Stimulated activated CD8-positive, alpha-beta memory T cell treated with anti-CD3 and anti-CD28 coated beads, Interleukin-15, amount 100 ng/mL, for 48 hours (primary cell): Measurements from ENCODE around the gene FMNL1.

Source experiments
- DNase-seq, 2 donors: peaks; one replicate each; pipeline ENCODE4 v3.0.0-alpha.2; 2020; ENCODE audit warnings: low read depth in 2 of 2

The FMNL1 gene

DNA sequence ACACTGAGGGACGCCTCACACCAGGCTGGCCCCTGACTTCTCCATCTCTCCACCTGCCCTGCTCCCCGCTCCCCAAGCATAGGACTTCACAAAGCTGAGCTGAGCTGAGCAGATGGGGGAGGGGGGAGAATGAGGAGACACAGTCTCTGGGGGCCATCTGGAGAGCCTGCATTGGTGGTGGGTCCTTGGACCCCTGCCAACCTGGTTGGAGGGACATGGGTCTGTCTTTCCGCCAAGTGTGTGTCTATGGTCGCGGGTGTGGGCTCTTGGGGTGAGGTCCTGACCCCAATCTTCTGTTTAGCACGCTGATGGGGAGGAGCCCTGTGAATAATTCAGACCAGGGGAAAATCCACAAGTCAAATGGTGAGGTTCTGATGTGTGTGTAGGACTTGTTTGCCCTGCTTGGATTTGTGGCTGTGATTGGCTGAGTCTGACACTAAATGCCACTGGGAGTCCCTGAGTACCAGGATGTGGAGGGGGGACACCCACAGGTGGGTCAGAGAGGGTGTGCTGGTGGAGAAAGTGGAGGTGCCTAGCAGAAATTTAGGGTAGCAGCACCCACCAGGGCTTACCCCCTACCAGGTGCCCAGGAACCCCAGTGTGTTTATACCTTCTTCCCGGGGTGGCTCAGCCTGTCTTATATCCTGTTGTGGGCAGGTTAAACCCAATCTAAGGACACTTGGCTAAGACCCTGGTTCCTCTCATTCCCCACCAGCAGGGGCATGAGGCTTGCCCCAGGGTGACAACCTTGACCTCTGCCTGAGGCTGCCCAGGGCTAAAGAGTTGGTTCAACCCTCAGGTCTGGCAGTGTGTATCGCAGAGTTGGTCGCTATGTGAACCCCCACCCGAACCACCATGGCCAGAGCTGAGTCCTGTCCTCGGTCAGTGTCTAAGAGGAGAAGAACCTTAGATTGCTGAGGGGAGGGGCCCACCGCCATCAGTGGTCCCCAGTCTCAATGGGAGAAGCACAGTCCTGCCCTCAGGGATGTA is 2.1 kb downstream of the FMNL1 start:
- peak in 1 of 2 donors; percentile 64 for DNase-seq

DNA sequence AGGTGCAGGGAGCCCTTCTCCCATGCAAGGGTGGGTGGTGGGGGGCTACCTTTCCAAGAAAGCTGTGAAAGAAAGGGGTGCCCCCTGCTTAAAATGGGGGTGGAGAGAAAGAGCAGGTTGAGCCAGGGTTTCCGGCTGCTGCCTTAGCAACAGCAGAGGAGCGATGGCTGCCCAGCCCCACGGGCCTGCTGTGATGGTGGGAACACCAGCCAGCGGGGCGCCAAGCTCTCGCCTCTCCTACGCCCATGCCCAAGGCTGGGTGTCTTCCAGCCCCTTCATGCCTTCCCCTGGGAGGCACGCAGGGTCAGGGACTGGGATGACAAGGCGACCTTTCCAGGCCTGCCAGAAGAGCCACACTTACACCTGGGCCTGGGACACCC is 3.0 kb downstream of the FMNL1 start:
- DNase-seq = no peak

DNA sequence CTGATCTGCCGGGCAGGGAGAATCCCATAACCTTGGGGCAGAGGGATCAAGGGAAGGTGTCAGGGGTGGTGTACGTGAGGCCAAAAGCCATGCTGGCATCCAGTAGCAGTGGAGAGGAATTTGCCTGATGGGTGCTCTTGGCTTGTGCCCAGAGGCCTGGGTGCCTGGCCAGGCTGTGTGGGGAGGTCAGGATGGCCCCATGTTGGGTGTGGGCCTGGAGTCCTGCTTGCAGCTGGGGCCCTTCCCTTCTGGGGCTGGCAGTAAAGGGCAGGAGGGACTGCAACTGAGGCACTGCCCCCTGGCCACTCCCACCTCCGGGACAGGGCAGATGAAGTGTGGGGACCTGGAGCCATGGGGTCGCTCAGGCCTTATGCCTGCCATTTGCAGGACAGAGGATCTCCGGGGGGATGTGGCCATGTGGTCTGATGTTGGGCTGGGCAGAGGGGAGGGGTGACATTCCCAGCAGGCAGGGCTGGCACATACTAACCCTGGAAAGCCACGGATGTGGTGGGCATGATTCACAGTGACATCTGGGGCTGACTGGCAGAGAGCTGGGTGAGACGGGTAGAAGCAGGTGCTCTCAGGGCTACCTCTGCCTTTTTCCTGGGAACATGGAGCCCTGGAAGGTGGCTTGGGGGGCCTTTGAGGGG is 3.5 kb downstream of the FMNL1 start:
- DNase-seq = peak in 1 of 2 donors; percentile 45

DNA sequence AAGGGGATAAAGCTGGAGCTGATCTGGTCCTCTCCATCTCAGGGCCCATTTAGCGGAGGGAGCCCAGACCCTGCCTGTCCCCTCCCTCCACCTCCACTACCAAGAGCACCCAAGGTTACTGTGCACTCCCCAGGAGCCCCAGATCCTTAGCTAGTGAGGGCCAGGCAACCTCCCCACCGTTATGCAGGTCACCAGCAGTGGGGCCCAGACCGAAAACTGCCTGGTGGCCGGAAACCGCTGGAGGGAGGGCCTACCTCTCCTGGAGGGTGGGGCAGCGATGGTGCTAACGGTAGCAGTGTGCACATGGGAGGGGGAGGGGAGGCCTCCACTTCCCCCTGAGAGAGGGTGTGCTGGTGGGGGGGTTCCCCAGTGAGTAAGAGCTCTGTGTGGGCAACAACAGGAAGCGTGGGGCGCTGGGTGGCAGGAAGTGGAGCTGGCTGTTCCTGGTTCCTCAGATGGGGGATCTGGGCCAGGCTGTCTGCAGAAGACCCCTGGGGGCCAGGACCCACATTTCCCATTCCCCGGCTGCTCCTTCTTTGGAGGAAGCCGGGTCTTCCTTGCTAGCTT is 4.4 kb downstream of the FMNL1 start:
- DNase-seq = peak; percentile 98

DNA sequence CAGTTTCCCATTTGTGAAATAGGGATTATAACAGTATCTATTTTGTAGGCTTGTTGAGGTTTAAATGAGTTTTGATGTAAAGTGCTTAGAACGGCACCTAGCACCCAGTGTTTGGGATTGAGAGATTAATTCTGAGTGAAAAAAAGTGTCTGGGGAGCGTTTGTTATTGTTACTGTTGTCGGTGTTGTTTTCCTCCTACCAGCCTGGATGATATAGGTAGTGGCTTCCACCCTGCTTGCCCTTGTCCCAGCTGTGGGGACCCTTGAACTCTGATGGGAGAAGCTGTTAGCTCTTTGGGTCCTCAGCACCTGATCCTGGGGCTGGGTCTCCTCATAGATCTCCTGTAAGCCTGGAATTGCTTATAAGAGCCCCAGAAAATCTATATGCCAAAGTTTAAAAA is 4.9 kb downstream of the FMNL1 start:
- no peak for DNase-seq

DNA sequence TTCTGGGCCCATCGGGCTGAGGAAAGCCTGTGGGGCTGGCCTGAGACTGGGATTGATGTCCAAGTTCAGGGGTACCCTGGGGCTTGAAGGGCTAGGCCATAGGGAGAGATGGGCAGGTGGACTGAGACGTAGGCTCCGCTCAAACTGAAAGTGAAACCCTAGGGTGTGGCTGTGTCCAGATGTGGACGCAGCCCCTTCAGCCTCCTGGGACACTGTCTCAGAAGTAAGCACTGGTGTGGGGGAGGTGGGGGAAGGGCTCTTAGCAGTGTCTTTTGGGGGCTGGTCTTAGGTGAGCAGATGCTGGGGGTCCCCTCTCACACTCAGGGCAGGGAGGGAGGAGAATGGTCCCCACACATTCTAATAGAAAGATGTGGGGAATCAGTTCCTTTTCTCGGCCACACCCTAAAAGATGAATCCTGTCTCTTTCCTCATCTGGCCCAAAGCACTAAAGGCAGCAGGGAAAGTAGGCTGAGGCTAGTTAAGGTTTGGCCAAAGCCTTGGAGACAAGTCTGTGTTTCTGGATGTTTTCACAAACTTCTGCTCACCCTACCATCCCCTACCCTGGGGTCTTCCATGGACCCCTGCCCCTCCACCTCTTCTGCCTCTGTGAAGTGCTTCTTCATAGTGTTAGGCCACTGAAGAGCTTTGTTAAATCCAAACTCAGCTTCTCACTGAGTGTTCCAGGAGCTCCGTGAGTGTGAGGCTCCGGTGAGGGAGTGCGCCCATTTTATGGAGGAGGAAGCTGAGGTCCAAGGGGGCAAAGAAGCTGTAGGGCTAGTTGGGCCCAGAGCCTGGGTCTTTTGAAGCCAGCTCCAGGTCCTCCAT is 5.6 kb downstream of the FMNL1 start:
- DNase-seq = peak in 1 of 2 donors; percentile 32

DNA sequence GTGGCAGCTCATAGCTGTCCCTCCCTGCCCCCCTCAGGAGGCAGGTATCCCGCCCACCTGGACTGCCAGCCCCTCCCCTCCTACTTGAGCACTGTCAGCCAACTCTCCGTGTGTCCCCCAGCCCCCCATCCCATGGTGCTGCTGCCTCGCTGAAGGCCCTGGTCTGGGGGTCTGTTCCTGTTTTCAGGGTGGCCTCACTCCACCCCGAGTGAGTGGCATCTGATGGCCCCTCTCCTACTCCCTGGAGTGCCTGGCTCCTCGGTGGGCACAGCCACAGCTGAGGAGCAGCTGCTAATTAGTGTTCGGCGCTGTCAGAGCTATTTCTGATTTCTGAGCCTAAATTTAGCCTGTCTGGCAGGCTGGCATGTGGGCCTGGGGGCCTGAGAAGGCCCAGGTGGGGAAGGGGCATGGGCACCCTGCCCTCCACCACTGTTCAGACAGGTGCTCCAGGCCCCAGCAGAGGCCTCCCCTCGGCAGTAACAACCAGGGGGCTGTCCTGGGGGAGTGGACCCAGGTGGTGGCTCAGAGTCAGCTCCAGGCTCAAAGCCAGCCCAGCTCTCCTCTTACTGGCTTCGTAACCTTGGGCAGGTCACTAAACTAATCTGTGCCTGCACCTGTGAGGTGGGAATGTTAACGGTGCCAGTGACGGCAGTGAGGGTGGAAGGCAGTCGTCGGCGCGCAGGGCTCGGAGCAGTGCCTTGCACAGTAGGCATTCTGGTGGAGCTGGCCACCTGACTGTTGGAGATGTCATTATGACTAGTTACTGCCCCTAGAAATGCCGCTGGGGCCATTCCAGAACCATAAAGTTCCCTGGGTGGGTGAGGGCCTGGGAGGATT is 6.5 kb downstream of the FMNL1 start:
- DNase-seq = no peak

DNA sequence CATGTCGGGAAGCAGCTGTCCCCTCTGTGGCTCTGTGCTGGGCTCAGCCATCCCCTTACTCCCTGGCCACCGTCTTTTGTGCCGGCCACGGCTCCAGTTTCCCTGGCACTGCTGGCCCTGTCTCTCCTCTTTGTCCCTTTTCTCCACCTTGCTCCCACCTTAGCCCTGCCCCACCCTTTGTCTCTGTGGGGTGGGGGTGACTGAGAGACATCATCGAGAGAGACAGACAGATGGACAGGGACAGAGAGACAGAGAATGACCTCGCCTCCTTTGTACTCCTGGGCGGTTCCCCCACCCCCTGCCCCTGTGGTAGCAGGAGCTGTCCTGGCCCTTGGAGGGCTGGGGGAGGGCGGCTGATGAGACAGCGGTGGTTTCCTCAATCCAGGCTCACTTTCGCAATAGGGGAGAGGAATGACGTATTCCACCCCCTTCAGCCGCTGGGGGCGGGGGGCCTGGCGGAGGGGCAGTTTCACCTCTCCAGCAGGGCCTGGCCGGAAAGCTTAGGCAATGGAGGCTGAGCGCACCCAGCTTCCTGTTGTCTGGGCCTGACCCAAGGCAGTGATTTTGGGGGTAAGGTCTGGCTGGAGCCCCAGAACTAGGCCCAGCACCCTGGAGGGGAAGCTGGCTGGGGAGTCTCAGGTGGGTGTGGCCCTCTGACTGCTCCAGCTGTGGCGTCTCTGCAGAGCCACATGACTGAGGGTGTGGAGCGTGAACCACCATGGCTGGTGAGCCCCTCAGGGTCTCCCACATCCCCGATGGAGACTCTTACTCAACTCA is 7.3 kb downstream of the FMNL1 start:
- DNase-seq = peak; percentile 93 to 94

DNA sequence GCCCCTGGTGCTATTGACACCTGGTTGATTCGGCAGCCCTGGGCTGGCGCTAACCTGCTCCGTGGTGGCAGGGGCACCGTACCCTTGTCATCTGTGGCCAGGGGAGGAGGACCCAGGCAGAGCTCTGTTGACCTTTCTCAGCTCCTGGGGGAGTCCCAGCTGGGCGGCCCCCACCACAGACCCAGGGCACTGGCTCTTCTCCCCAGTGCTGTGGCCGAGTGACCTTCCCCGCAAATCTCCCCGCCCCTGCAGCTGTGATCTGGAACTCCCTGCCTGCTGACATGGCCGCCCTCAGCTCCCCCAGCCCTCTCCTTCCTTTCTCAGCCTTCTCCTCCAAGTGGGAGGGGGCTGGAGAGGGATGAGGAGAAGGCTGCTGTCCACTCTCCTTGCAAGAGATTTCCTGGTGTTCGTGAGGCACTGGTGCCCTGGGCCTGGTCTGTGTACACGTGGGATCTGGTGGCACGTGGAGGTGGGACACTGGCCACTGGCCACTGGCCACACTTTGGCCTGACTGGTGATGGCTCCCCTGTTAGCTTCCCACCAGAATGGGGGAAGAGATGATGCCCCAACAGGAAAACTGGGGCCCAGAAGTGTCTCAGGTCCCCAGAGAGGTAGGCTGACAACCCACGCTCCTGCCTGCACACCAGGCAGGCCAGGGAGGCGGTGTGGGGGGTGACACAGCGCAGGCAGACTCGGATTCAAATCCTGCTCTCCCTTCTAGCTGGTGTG is 8.2 kb downstream of the FMNL1 start:
- no peak for DNase-seq

DNA sequence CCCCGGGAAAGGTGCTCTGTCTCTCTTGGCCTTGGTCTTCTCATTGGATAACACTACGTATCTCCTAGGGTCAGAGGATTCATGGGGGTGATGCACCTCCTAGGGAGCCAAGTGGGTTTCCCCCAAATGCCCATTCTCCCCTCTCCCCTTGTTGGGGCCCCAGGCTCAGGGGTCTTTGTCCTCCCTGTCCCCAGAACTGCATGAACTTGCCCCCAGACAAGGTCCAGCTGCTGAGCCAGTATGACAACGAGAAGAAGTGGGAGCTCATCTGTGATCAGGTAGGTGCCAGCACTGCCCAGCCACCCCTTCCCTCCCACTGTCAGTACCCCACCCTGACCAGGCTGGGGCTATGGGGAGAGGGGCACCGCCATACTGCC is 8.7 kb downstream of the FMNL1 start:
- no peak for DNase-seq

DNA sequence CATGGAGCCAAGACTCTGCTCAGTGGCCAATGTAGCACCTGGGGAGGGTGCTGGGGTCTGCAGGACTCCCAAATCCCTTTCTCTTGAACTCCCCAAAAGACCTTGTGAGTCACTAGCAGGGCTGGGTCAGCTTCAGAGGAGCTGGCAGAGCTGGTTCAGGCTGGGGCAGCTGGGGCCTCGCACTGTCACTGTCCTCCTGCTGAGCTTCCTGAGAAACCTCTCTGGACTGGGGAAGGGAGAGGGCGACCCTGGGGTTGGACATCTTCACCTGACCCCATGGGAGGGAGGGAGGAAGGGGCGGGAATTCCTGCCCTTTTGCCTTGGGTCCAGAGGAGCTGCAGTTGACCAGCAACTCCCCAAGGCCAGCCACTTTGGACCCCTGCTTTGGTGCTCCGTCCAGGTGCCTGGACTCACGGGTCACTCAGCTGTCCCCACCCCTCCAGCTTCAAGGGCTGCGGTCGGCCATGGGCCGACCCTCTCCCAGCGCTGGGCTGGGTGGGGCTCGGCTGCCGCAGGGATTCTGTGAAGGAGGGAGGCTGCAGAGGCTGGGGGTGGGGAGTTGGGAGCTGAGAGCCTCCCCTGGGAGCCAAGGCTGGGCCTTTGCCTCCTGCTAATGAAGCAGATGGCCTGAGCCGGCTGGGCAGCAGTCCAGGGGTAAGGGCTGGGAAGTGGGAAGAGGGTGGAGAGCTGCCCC is 9.2 kb downstream of the FMNL1 start:
- DNase-seq = no peak

DNA sequence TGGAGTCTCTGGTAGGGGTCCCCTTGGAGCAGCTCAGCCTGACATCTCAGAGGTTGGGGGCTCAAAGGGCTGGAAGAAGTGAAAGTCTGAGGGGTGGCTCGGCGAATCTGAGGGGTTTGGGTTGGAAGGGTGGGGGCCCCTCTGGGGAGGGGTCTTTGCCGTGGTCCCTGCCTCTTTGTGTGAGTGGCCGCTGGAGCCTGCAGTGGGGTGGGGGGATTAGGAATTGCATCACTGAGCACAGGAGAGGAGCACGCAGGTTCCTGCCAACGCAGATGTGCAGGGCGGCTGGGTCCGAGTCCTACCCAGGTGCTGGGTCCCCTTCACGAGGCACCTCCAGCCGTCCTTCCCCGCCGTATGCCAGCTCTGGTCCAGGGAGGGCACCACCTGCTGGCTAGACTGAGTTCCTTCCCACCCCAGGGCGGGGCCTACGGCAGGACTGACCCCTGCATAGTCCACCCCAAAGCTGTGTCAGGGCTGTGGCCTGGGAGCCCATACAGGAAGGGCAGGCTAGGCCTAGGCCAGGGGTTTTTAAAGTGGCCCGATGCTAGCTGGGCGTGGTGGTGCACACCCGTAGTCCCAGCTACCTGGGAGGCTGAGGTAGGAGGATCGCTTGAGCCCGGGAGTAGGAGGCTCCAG is 9.9 kb downstream of the FMNL1 start:
- DNase-seq = no peak

DNA sequence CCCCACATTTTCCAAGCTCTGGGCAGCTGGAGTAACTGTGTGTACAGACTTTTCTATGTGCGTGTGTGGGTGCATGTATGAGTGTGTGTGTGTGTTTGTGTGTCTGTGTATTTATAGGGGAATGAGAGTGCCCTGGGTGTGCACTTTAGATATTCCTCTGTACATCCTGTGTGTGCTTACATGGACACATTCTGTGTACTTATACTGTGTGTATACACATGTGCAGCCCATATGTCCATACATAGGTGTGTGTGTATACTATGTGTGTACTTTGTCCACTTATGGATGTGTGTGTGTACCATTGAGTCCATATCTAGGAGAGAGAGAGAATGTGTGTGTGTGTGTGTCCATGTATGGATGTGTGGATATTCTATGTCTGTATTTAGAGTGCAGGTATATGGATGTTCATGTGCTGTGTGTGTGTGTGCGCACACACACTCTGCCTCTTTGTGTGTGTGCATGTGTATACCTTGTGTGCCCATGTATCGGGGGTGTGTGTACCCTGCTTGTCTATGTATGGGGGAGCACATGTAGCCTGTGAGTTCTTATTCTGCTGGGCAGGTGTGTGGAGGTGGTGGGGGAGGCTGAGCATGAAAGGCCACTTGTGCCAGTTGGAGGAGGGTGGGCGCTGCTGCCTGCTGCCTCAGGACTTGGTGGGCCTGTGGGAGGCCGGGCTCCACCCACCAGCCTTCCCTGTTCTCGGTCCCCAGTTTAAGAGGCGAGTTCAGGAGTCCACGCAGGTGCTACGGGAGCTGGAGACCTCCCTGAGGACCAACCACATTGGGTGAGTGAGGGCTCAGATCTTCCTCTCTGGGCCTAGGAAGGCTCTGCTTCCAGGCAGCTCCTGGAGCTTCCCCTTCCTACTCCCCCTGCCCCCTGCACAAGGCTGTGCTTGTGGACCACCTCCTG is 11.1 kb downstream of the FMNL1 start:
- no peak for DNase-seq

DNA sequence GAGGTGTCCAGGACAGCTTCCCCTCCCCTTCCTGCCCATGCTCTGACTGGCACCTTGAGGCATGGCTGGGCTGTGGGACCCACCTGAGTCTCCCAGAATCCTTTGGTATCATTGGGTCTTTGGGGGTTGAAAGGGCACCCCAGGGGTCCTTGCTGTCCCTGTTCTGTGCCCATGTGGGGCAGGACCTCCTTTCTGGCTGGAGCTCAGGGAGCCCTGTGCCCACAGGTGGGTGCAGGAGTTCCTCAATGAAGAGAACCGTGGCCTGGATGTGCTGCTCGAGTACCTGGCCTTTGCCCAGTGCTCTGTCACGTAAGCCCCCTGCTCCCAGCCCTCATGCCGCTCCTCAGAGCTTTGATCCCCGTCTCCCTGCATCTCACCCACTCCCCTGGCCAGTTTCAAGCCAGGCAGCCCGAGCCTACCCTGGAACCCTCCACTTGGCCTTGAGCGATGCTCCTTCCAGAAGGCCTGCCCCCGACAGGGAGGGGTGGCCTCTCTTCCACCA is 11.8 kb downstream of the FMNL1 start:
- DNase-seq = no peak

DNA sequence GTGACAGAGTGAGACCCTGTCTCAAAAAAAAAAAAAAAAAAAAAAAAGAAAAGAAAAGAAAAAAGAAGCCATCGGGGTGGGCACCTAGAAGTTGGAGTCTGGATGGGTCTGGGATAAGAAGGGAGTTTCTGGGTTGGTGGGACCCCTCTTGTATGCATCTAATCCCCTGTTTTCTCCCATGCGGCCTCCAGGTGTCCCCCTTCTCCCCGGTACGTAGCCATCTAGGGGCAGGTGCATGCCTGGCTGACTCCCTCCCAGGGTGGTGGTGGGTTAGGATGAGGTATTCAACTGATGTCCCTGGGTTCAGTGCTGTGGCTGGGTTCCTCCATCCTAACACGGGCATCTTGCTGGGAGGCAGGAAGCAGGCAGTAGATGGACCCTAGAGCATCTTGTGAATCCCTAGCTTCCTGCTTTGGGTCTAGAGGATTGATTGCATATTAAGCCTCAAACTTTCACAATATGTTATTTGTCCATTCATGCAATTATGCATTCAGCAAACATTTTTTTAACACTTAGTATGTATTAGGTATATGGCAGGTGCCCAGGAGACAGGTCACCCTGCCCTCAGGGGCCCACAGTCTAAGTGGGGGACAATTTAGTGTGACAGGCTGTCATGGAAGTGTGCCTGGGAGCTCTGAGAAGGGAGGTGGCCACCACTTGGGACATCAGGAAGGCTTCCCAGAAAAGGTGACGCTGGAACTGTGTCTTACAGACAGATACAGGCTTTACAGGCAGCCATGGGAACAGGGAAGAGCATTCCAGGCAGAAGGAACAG is 13.1 kb downstream of the FMNL1 start:
- no peak for DNase-seq
